GM23338 (cell line): ENCODE measurements around the gene PRSS3. TPM values are rescaled to one million over a fixed set of nuclear protein-coding genes. Genes with fewer than 3 reads are reported as not detected.

Experiments
- ATAC-seq: fragments of 200-7000 bp; cut with Tn5 transposase; 3 replicates; pipeline ENCODE4 v1.9.1; 2020
- DNase-seq: peaks from one replicate; pipeline ENCODE4 v3.0.0-alpha.2; 2015; ENCODE audit warnings: low spot score
- H2AFZ ChIP-seq: fragments of 200-600 bp; sonication (generic); 2 replicates; pipeline ENCODE4 v1.8.0; 2016; ENCODE audit warnings: antibody characterized with exemption, mild to moderate bottlenecking, moderate library complexity
- H3F3A ChIP-seq: fragments of 200-600 bp; sonication (generic); replicated peaks from 2 replicates; pipeline ENCODE4 v1.8.0; 2017; ENCODE audit warnings: antibody characterized with exemption, mixed run types, low read depth
- H3K27ac ChIP-seq: fragments of 200-600 bp; sonication (generic); 2 replicates; pipeline ENCODE4 v1.6.1; 2016; ENCODE audit warnings: low read depth
- H3K27me3 ChIP-seq: fragments of 200-600 bp; sonication (generic); 2 replicates; pipeline ENCODE4 v1.8.0; 2016; ENCODE audit warnings: mild to moderate bottlenecking, mixed run types, moderate library complexity; ENCODE audit not compliant: insufficient read depth
- H3K36me3 ChIP-seq: fragments of 200-600 bp; sonication (generic); 2 replicates; pipeline ENCODE4 v1.8.0; 2016; ENCODE audit warnings: mild to moderate bottlenecking; ENCODE audit not compliant: insufficient read depth
- H3K4me1 ChIP-seq: fragments of 200-600 bp; sonication (generic); 2 replicates; pipeline ENCODE4 v1.8.0; 2016; ENCODE audit warnings: mild to moderate bottlenecking, moderate library complexity; ENCODE audit not compliant: insufficient read depth
- H3K4me2 ChIP-seq: fragments of 200-600 bp; sonication (generic); 2 replicates; pipeline ENCODE4 v1.7.1; 2017; ENCODE audit warnings: mixed run types
- H3K4me3 ChIP-seq: fragments of 200-600 bp; sonication (generic); 2 replicates; pipeline ENCODE4 v1.6.1; 2016; ENCODE audit warnings: mixed run types
- H3K79me2 ChIP-seq: fragments of 200-600 bp; sonication (generic); replicated peaks from 2 replicates; pipeline ENCODE4 v1.8.0; 2017; ENCODE audit warnings: mild to moderate bottlenecking; ENCODE audit not compliant: insufficient read depth
- H3K9me2 ChIP-seq: fragments of 200-600 bp; sonication (generic); 2 replicates; pipeline ENCODE4 v1.8.0; 2017; ENCODE audit not compliant: insufficient read depth
- H4K20me1 ChIP-seq: fragments of 200-600 bp; sonication (generic); replicated peaks from 2 replicates; pipeline ENCODE4 v1.8.0; 2017; ENCODE audit warnings: mild to moderate bottlenecking; ENCODE audit not compliant: insufficient read depth
- H3K27ac Mint-ChIP-seq: 2 replicates; pipeline ENCODE4 v1.8.0; 2020; ENCODE audit warnings: inconsistent platforms, mild to moderate bottlenecking, moderate library complexity, mixed read lengths
- H3K27me3 Mint-ChIP-seq: 3 replicates; pipeline ENCODE4 v1.8.0; 2022; ENCODE audit warnings: low read depth, mild to moderate bottlenecking, moderate library complexity, mixed read lengths, inconsistent platforms; ENCODE audit not compliant: insufficient read depth, poor library complexity
- H3K36me3 Mint-ChIP-seq: 3 replicates; pipeline ENCODE4 v1.8.0; 2021; ENCODE audit warnings: low read depth, mild to moderate bottlenecking, inconsistent platforms, moderate library complexity, mixed read lengths
- H3K4me1 Mint-ChIP-seq: 3 replicates; pipeline ENCODE4 v1.8.0; 2020; ENCODE audit warnings: mild to moderate bottlenecking, inconsistent platforms, mixed read lengths
- H3K4me3 Mint-ChIP-seq: 3 replicates; pipeline ENCODE4 v1.8.0; 2021; ENCODE audit warnings: moderate library complexity, mild to moderate bottlenecking, inconsistent platforms, mixed read lengths
- H3K9me3 Mint-ChIP-seq: 3 replicates; pipeline ENCODE4 v1.8.0; 2020; ENCODE audit warnings: moderate library complexity, mild to moderate bottlenecking, inconsistent platforms, mixed read lengths
- CREB1 ChIP-seq: fragments of 250-450 bp; sonication (Bioruptor Pico); IDR thresholded peaks from 2 replicates; pipeline ENCODE4 v1.5.0; 2020; ENCODE audit warnings: low read depth, mild to moderate bottlenecking, moderate library complexity
- CTCF ChIP-seq, 2 experiments: fragments of 200-600 bp in 1 of 2; sonication (generic) in 1 of 2; conservative IDR thresholded peaks; 2 replicates each; pipeline versions ENCODE4 v1.5.1 to v1.6.1; 2016 to 2017; ENCODE audit warnings: antibody characterized with exemption in 2 of 2, low read depth in 2 of 2, mild to moderate bottlenecking in 2 of 2, moderate library complexity in 1 of 2
- EZH2 ChIP-seq: fragments of 200-600 bp; sonication (generic); IDR thresholded peaks from one replicate; pipeline ENCODE4 v1.8.0; 2017; ENCODE audit warnings: antibody characterized with exemption, mild to moderate bottlenecking, low read depth; ENCODE audit not compliant: unreplicated experiment
- EZH2phosphoT487 ChIP-seq: fragments of 200-600 bp; sonication (generic); IDR thresholded peaks from one replicate; pipeline ENCODE4 v1.8.1; 2018; ENCODE audit warnings: antibody characterized with exemption; ENCODE audit not compliant: unreplicated experiment
- JUNB ChIP-seq: IDR thresholded peaks from one replicate; pipeline ENCODE4 v1.6.1; 2016; ENCODE audit warnings: antibody characterized with exemption; ENCODE audit not compliant: unreplicated experiment
- NANOG ChIP-seq: IDR thresholded peaks from 2 replicates; pipeline ENCODE4 v1.6.1; 2016; ENCODE audit warnings: antibody characterized with exemption, borderline replicate concordance
- POLR2AphosphoS5 ChIP-seq: IDR thresholded peaks from 2 replicates; pipeline ENCODE4 v1.6.1; 2016; ENCODE audit warnings: antibody characterized with exemption, low read depth
- STAT1 ChIP-seq: IDR thresholded peaks from one replicate; pipeline ENCODE4 v1.6.1; 2016; ENCODE audit warnings: antibody characterized with exemption; ENCODE audit not compliant: unreplicated experiment
- ZNF114 ChIP-seq: fragments of 250-450 bp; sonication (Bioruptor Pico); IDR thresholded peaks from 2 replicates; pipeline ENCODE4 v1.5.0; 2020; ENCODE audit warnings: mild to moderate bottlenecking, moderate library complexity
- ZNF331 ChIP-seq: fragments of 250-450 bp; sonication (Bioruptor Pico); IDR thresholded peaks from 2 replicates; pipeline ENCODE4 v1.5.0; 2020; ENCODE audit warnings: low read depth, mild to moderate bottlenecking, moderate library complexity
- polyA plus RNA-seq: library from polyadenylated mRNA; unstranded; fragments of >200 nt; fragmentation: Nextera tagmentation; extraction: Ambion mirVana; gene quantifications from 2 replicates; pipeline ENCODE4 v1.2.1, GENCODE V29; 2016
- total RNA-seq: library from RNA; depleted of rRNA; stranded (reverse); fragments of >200 nt; shearing (Covaris generic); gene quantifications from 2 replicates; pipeline ENCODE4 v1.2.3, GENCODE V29; 2014
- TF ChIP-seq, protein P1 (sequence below): fragments of 250-450 bp; sonication (Bioruptor Pico); IDR thresholded peaks from 2 replicates; pipeline ENCODE4 v1.5.0; 2020; ENCODE audit warnings: mild to moderate bottlenecking, moderate library complexity
- TF ChIP-seq, protein P2 (sequence below): IDR thresholded peaks from 2 replicates; pipeline ENCODE4 v1.6.1; 2016; ENCODE audit warnings: antibody characterized with exemption
- TF ChIP-seq, protein P3 (sequence below): IDR thresholded peaks from one replicate; pipeline ENCODE4 v1.6.1; 2018; ENCODE audit warnings: antibody characterized with exemption; ENCODE audit not compliant: unreplicated experiment

The PRSS3 gene
- total and polyA plus RNA-seq, 2 experiments from 2014 or later, result 4.2 to 4.5 TPM

GRCh38 chr9:33781736-33782135 is 13.6 kb upstream of the PRSS3 start:
- no peaks in the 10 kb centered on the region for H3K27me3 Mint-ChIP-seq
- H3K4me1 Mint-ChIP-seq, result peaks cover 2% of the 10 kb centered on the region

More at GRCh38 chr9:33781736-33782135, 13.6 kb upstream of the PRSS3 start:
- no peaks in the 10 kb centered on the region for H3K79me2 ChIP-seq
- ATAC-seq, result no peak
- DNase-seq, result no peak
- H3K4me3 ChIP-seq, result no peak overlapping the region
- Mint-ChIP-seq H3K4me3 (no peak overlapping the region), H3K9me3 (no peaks in the 10 kb centered on the region), H3K36me3 (no peaks in the 10 kb centered on the region), H3K27ac (no peak overlapping the region)
- H3K27ac ChIP-seq, result no peak overlapping the region
- H3K4me2 ChIP-seq, result no peak overlapping the region
- TF ChIP-seq, protein P1, sequence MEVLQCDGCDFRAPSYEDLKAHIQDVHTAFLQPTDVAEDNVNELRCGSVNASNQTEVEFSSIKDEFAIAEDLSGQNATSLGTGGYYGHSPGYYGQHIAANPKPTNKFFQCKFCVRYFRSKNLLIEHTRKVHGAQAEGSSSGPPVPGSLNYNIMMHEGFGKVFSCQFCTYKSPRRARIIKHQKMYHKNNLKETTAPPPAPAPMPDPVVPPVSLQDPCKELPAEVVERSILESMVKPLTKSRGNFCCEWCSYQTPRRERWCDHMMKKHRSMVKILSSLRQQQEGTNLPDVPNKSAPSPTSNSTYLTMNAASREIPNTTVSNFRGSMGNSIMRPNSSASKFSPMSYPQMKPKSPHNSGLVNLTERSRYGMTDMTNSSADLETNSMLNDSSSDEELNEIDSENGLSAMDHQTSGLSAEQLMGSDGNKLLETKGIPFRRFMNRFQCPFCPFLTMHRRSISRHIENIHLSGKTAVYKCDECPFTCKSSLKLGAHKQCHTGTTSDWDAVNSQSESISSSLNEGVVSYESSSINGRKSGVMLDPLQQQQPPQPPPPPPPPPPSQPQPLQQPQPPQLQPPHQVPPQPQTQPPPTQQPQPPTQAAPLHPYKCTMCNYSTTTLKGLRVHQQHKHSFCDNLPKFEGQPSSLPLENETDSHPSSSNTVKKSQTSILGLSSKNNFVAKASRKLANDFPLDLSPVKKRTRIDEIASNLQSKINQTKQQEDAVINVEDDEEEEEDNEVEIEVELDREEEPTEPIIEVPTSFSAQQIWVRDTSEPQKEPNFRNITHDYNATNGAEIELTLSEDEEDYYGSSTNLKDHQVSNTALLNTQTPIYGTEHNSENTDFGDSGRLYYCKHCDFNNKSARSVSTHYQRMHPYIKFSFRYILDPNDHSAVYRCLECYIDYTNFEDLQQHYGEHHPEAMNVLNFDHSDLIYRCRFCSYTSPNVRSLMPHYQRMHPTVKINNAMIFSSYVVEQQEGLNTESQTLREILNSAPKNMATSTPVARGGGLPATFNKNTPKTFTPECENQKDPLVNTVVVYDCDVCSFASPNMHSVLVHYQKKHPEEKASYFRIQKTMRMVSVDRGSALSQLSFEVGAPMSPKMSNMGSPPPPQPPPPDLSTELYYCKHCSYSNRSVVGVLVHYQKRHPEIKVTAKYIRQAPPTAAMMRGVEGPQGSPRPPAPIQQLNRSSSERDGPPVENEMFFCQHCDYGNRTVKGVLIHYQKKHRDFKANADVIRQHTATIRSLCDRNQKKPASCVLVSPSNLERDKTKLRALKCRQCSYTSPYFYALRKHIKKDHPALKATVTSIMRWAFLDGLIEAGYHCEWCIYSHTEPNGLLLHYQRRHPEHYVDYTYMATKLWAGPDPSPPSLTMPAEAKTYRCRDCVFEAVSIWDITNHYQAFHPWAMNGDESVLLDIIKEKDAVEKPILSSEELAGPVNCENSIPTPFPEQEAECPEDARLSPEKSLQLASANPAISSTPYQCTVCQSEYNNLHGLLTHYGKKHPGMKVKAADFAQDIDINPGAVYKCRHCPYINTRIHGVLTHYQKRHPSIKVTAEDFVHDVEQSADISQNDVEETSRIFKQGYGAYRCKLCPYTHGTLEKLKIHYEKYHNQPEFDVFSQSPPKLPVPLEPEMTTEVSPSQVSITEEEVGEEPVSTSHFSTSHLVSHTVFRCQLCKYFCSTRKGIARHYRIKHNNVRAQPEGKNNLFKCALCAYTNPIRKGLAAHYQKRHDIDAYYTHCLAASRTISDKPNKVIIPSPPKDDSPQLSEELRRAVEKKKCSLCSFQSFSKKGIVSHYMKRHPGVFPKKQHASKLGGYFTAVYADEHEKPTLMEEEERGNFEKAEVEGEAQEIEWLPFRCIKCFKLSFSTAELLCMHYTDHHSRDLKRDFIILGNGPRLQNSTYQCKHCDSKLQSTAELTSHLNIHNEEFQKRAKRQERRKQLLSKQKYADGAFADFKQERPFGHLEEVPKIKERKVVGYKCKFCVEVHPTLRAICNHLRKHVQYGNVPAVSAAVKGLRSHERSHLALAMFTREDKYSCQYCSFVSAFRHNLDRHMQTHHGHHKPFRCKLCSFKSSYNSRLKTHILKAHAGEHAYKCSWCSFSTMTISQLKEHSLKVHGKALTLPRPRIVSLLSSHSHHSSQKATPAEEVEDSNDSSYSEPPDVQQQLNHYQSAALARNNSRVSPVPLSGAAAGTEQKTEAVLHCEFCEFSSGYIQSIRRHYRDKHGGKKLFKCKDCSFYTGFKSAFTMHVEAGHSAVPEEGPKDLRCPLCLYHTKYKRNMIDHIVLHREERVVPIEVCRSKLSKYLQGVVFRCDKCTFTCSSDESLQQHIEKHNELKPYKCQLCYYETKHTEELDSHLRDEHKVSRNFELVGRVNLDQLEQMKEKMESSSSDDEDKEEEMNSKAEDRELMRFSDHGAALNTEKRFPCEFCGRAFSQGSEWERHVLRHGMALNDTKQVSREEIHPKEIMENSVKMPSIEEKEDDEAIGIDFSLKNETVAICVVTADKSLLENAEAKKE (CRISPR knock-in tag), result no peak
- TF ChIP-seq CTCF (conservative IDR thresholded peaks at IDR 0.05; ENCODE audit: low read depth in 2 of 2) (no peak), EZH2 (no peak), JUNB (no peak), CREB1 (CRISPR knock-in tag) (no peak), POLR2AphosphoS5 (no peak), ZNF331 (CRISPR knock-in tag) (no peak), STAT1 (no peak), NANOG (no peak), ZNF114 (CRISPR knock-in tag) (no peak), EZH2phosphoT487 (no peak)
- TF ChIP-seq, protein P2, sequence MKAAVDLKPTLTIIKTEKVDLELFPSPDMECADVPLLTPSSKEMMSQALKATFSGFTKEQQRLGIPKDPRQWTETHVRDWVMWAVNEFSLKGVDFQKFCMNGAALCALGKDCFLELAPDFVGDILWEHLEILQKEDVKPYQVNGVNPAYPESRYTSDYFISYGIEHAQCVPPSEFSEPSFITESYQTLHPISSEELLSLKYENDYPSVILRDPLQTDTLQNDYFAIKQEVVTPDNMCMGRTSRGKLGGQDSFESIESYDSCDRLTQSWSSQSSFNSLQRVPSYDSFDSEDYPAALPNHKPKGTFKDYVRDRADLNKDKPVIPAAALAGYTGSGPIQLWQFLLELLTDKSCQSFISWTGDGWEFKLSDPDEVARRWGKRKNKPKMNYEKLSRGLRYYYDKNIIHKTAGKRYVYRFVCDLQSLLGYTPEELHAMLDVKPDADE, result no peak
- TF ChIP-seq, protein P3, sequence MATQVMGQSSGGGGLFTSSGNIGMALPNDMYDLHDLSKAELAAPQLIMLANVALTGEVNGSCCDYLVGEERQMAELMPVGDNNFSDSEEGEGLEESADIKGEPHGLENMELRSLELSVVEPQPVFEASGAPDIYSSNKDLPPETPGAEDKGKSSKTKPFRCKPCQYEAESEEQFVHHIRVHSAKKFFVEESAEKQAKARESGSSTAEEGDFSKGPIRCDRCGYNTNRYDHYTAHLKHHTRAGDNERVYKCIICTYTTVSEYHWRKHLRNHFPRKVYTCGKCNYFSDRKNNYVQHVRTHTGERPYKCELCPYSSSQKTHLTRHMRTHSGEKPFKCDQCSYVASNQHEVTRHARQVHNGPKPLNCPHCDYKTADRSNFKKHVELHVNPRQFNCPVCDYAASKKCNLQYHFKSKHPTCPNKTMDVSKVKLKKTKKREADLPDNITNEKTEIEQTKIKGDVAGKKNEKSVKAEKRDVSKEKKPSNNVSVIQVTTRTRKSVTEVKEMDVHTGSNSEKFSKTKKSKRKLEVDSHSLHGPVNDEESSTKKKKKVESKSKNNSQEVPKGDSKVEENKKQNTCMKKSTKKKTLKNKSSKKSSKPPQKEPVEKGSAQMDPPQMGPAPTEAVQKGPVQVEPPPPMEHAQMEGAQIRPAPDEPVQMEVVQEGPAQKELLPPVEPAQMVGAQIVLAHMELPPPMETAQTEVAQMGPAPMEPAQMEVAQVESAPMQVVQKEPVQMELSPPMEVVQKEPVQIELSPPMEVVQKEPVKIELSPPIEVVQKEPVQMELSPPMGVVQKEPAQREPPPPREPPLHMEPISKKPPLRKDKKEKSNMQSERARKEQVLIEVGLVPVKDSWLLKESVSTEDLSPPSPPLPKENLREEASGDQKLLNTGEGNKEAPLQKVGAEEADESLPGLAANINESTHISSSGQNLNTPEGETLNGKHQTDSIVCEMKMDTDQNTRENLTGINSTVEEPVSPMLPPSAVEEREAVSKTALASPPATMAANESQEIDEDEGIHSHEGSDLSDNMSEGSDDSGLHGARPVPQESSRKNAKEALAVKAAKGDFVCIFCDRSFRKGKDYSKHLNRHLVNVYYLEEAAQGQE, result no peak
- no peak overlapping the region for H2AFZ ChIP-seq
- no peaks in the 10 kb centered on the region; the same call in 1 of the 2 replicates for H3K4me1 ChIP-seq
- no peaks in the 10 kb centered on the region for H4K20me1 ChIP-seq
- no peaks in the 10 kb centered on the region for H3K36me3 ChIP-seq
- H3K9me2 ChIP-seq, result no peaks in the 10 kb centered on the region
- no peaks in the 10 kb centered on the region for H3F3A ChIP-seq
- no peaks in the 10 kb centered on the region for H3K27me3 ChIP-seq
